Fibroblast of skin of right biceps (primary cell): ENCODE data around the gene SRRM3.
A peak's percentile ranks its signal among the peaks of the same experiment; 100 is the strongest.
"Not testable (repeated sequence)": the region's sequence is repeated elsewhere in the genome, so short reads cannot be mapped to it uniquely, and the experiment has no call there.

Experiments
- DNase-seq: peaks from one replicate; pipeline ENCODE4 v3.0.0-alpha.2; 2013

Gene SRRM3, protein sequence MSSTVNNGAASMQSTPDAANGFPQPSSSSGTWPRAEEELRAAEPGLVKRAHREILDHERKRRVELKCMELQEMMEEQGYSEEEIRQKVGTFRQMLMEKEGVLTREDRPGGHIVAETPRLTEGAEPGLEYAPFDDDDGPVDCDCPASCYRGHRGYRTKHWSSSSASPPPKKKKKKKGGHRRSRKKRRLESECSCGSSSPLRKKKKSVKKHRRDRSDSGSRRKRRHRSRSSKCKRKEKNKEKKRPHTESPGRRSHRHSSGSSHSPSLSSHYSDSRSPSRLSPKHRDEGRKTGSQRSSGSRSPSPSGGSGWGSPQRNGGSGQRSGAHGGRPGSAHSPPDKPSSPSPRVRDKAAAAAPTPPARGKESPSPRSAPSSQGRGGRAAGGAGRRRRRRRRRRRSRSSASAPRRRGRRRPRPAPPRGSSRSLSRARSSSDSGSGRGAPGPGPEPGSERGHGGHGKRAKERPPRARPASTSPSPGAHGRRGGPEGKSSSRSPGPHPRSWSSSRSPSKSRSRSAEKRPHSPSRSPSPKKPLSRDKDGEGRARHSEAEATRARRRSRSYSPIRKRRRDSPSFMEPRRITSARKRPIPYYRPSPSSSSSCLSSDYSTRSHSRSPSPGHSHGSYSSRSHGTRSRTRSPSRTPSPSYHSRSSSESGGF

DNA sequence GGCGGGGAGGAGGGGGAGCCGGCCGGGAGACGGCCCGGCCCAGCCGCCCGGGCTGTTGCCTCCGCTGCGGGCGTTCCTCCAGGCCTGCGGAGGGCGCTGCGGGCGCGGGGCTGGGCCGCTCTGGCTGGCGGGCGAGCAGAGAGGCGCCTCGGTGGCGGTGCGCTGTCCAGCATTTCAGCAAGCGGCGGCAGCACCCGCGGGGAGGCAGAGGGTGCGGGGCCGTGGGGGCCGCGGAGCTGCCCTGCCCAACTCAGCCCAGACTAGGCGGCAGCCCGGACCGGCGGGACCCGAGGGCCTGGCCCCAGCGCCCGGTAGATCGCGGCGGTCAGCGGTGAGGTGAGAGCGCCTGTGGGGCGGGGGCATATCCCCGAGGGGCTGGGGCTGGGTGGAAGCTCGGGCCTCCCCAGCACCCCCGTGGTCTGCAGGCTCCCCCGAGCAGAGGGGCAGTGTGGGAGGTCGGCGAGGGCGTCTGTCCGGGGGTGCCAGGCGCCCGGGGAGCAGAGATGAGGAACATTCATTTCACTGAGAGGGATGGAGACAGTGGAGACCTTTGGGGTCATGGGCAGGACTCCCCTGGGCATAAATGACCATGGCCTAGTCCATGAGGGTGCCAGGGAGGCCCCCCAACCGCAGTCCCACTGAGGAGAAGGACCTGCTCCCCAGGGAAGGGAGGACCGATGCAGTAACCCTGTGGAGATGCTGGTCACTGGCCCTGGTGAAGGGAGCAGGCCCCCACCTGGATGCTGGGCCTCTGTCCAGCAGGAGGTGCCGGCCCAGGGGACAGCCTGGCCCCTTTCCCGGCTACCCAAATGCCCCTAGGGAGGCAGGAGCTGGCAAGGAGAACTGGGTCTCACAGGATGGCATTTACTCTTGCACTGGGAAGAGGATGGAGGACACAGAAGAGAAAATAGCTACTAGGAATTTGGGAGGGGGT, at the start of gene SRRM3:
Gene SRRM3, plus strand, starts transcription at position 165 of the 934 bp plus-strand sequence. CDS start 33,171 bp downstream, outside the sequence.
- peak; percentile 76 for DNase-seq

DNA sequence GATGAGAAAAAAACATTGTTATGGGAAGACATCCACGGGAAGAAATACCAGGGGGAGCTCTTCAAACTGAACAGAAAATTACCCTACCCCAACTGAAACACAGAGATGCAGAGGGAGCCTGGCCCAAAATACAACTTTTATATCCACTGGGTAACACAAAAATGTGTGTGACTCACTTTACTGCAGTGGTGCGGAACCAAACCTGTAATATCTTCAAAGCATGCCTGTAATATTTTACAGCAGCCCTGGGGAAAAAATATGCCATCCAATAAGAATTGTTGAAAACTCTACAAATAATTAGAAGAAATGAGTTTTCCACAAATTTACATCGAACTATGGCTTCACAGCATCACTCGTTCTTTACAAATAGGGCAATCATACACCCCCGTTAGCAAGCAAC, 49.8 kb upstream of the SRRM3 start:
- DNase-seq: no peak

DNA sequence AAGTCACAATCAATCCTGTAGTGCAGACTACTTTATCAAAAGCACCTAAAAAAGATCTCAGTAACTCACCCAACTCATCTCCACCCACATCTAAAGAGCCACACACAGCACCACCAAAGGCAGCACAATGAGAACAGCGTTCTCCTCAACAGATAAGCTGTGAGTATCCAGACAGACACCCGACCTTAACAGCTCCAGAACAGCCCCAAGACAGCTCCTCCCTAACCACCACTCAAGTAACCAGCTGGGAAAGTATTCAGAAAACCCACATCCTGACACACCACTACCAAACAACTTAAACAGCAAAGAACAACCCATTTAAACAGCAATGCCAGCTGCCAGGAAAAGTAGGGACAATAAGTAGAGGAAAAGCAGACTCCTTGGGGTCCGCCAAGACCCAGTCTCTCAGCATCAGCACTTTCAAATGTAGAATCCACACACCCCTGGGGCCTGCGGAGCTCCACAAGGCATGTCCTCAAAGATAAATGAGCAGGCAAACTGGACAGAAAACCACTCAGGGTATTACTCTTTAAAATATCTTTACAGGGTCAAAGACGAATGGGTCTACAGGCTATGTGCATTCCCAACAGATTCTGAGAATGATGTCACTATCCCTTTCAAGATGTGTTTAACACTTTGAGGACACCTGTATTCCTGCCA, 48.0 kb upstream of the SRRM3 start:
- not testable (repeated sequence) for DNase-seq

DNA sequence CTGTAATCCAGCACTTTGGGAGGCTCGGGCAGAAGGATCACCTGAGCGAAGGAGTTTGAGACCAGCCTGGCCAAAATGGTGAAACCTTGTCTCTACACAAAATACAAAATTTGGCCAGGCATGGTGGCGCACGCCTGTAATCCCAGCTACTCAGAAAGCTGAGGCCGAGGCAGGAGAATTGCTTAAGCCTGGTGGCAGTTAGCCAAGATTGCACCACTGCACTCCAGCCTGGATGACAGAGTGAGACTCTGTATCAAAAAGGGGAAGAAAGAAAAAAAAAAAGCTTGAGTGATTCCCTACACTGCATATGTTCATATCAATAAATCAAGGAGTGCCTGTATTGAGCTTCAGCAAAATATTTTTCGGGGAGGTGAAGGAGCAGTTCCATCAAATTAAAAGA, 45.8 kb upstream of the SRRM3 start:
- peak; percentile 34 for DNase-seq

DNA sequence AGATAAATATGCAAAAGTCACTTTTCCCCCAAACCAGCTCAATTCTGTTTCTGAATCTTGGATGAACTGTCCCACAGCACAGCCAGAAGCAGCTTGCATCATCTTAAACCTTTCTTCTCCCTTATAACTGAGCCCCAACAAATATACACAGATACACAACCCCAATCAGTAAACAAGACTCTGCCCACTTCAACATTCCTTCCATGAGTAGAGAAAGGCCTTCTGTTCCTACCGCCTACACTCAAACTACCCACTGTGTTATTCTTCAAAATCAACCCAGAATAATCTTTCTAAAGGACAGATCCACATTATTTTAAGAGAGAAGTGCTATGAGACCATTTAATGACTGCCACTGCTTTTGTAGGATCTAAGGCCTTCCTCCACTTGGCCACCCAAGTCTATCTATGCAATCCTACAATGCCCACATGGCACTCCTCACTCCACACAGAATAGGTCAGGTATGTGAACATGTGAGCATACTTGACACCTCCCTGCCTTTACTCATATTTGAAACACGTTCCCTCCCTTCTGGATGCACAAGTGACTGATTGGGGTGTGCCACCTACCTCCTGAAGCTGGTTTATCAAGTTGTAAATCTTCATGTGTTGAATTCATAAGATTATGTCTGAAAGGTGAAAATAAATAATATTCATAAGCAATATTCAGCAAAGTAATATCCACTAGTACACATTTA, 44.6 kb upstream of the SRRM3 start:
- not testable (repeated sequence) for DNase-seq

DNA sequence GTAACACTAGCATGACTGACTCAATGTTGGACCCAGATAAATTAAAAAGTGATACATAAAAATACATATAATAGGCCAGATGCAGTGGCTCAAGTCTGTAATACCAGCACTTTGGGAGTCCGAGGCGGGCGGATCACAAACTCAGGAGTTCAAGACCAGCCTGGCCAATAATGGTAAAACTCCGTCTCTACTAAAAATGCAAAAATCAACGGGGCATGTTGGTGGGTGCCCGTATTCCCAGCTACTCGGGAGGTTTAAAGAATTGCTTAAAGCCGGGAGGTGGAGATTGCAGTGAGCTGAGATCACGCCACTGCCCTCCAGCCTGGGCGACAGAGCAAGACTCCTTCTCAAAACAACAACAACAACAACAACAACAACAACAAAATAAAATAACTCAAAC, 43.3 kb upstream of the SRRM3 start:
- not testable (repeated sequence) for DNase-seq

DNA sequence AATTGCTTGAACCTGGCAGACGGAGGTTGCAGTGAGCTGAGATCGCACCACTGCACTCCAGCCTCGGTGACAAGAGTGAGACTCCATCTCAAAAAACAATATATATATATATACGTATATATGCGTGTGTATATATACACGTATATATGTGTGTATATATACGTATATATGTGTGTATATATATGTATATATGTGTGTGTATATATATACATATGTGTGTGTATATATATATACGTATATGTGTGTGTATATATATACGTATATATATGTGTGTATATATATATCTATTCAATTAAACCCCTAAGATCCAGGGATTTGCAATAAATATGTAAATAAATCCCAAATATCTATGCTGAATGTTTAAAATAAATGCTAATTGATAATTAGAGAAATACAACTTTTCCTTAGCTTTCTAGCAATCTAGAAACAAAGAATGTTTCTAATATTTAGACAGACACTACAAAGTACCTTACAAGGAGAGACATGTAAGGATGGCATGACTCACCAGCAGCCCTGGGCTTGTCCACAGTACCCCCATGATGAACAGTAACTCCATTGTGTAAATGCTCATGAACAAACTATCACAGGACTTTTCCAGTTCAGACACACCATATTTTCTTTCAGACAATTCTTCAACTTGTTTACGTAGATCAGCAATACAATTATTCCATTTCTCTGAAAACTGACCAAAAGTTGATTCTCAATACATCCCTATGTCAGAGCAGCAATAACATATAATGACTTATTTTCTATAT, 39.1 kb upstream of the SRRM3 start:
- not testable (repeated sequence) for DNase-seq

DNA sequence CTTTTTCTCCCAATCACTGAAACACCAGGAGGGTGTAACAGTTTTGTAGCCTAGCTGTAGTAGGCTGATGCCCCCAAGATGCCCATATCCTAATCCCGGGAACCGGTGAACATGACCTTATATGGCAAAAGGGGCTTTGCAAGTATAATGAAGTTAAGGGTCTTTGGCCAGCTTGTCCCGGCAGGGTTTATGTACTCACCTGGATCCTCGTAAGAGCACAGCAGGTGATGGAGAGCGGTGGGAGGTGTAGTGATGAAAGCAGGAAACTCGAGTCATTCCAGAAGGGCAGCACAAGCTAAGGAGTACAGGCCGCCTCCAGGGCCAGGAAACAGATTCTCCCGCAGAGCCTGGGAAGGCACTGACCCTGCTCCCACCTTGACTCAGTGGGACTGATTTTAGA, 37.9 kb upstream of the SRRM3 start:
- not testable (repeated sequence) for DNase-seq

DNA sequence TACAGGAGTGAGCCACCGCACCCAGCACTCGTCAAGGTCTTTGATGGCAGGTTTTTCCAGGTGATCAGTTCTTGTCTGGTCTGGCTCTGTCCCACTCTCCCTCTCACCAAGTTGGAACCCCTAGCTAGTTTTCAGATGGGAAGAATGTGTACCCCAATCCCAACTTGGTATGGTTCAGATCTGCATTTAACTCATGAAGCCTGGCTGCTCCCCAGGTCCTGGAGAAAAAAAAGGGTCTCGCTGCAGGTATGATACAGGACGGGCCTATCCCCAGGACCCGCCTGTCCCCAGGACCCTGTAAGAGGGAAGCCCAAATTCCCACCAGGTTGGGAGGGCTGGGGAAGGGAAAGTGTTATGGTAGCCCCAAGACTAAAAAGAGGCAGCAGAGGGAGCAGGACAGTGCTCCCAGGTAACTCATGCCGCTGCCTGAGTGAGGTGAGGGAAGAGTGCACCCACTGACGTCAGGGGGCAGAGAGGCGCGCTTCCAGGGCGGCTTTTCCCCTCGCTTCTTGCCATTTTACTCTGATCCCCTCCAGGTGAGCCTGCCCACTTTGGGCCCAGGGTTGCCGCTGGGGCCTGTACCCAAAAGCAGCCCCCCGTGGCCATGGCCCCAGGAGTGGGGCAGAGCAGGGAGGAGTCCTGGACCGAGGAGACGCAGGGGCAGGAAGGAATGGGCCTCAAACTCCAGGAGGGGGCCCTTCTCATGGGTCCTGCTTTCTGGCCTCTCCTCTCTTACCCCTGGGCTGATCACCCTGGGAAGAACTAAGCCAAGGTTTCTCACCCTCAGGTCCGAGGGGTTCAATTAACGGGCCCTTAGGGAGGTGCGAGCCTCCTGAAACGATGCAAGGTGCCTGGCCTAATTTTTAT, 36.4 kb upstream of the SRRM3 start:
- DNase-seq: no peak

DNA sequence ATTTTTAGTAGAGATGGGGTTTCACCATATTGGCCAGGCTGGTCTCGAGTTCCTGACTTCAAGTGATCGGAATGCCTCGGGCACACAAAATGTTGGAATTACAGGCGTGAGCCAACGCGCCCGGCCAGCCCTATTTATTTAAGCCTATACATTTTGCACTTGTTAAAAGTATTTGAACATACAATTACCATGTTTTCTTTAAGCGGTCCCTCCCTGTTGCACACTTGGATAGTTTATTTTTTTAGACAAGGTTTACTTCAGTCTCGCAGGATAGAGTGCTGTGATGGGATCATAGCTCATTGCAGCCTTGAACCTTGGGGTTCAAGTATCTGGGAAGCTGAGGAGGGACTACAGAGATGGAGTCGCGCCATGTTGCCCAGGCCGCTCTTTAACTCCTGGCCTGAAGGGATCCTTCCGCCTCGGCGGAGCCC, 35.7 kb upstream of the SRRM3 start:
- DNase-seq: no peak

DNA sequence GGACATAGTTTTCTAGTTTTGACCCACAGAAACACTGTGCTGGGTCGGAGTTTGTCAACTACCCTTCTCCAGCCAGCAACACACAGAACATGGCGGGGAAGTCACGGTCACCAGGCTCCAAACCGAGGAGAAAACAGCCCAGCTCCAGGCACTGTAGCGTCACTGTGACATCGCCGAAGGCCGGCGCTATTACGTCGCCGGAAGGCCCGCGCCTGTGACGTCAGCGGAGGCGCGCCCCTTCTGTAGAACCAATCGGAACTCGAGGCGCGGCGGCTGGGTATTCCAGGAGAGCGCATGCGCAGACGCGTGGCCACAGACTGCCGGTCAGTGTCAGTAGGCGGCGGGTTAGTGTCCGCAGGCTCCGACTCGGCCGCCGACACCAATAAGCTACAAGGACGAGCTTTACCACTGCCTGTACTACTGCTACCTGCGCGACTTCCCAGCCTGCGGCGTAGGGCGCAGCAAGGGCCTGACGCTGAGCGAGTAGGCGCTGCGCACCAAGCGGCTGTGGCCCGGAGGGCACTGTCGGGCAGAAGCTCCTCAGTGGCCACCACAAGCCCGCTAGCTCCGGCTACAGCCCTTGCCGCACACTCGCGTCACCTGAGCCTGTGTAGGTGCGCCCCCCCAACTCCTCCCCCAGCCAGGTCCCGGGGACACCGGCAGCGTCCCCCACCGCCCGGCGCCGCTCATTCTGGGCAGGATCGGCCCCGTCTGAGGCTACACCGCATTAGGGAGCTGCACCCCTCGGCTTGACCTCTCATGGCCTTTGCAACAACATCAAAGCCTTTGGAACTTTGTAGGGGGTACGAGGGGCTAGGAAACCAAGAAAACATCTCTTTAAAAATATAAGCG, 35.1 kb upstream of the SRRM3 start:
- peak; percentile 93 for DNase-seq

DNA sequence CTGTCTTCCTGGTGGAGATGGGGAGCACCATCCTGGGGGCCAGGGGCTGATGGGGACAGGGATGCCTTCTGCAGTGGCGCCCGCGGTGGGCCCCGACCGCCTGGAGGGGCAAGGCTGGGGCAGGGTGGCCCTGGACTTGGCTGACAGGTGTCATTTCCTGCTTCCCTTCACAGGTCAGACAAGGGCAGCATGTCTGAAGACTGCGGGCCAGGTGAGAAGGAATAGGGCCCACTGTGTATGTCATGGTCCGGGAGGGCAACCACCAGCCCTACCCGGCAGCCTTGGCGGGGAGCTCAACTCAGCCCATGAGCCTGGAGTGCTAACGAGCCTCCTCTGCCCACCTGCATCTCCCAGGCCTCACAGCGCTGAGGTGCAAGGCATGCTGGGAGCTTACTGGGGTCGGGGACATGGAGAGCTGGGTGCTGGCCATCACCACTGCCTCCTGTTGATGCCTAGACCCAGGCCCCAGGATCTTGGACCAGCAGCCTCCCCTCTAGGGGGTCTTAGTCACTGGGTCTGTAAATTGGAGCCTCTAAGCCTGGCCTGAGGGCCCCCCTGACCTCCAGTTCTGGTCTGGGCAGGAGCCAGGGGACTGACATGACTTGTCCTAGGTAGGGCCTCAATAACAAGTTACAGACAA, 28.0 kb upstream of the SRRM3 start:
- no peak for DNase-seq

DNA sequence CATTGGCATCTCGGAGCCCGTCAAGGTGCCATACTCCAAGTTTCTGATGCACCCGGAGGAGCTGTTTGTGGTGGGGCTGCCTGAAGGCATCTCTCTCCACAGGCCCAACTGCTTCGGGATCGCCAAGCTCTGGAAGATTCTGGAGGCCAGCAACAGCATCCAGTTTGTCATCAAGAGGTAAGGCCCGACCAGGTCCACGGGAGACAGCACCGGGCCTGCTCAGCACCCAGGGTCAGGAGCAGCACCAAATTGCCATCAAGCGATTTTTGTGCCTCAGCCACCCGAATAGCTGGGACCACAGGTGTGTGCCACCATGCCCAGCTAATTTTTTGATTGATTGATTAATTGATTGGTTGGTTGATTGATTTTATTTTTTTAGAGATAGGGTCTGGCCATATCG, 24.7 kb upstream of the SRRM3 start:
- not testable (repeated sequence) for DNase-seq

DNA sequence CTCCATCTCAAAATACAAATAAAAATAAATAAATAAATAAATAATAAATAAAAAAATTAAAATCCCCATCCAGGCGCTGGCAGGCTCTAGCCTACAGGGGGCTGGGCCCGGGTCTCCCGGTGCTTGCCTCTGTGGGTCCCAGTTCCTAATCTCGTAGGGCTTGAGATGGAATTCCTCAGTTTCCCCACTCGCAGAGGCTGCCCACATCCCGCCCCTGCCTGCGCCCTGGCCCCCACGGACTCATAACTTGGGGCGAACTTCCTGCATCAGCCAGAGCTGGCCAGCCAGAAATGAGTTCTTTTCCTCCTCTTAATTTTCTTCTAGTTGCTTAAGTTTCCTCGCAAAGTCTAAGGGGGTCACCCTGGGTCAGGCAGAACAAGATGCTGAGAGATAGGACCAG, 22.0 kb upstream of the SRRM3 start:
- DNase-seq: no peak

DNA sequence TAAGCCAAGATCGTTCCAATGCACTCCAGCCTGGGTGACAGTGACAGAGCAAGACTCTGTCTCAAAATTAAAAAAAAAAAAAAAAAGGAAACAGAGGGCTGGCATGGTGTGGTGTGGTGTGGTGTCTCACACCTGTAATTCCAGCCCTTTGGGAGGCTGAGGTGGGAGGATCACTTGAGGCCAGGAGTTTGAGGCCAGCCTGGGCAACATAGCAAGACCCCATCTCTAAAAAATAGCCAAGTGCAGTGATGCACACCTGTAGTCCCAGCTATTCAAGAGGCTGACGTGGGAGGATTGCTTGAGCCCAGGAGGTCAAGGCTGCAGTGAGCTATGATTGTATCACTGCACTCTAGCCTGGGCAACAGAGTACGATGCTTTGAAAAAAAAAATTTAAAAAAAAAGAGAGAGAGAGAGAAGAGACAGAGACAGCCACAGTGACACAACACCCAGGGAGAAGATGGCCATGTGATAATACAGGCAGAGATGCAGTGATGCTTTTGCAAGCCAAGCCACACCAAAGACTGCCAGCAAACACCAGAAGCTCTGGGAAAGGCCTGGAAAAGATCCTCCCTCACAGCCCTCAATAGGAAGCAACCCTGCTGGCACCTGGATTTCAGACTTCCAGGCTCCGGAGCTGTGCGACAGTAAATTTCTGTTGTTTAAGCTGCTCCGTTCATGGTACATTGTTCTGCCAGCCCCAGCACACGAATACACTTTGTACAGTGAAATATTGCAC, 19.3 kb upstream of the SRRM3 start:
- no peak for DNase-seq

DNA sequence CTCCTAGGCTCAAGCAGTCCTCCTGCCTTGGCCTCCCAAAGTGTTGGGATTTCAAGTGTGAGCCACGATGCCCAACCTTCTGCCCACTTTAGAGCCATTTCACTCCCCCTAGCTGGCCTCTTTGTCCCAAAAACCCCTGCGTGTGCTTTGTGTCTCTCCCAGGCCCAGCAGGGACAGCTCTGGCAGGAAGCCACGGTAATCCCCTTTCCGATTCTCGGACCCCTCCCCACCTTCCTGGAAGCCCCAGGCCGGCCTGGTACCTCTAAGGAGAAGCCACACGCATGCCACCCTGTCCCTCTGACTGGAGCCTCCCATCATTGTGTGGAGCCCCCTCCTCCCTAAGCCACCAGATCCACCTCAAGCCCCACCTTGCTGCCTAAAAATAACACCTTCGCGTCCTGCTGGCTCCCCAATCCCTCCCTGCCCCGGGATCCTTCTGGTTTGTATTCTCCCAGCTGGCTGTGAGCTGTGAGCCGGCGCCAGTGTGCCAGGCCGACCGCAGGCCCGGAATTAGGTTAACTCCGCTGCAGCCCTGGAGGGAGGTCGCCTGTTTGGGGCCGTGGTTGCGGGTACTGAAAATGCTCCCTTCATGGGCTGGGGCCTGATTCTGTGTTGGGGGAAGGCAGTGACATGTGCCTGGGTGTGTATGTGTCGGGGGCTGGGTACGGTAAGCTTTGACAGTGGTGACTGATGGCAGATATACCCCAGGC, 16.4 kb upstream of the SRRM3 start:
- DNase-seq: no peak

DNA sequence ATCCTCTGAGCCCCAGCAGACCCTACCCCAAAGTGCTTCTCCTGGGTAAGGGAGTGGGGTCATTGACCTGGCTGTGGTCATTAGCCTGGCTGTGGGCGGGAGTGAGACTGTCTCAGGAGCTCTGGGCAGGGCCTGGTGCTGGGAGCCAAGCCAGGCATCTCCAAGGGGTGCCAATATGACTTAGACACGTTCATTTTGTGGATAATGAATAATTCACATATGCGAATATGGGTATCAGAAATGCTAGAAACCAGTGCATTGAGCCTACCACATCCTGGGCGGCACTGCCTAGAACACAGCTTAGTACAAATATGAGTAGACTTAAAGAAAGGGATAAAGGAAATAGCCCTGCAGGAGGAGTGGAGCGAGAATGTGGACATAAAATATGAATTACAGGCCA, 14.4 kb upstream of the SRRM3 start:
- DNase-seq: no peak
